ENCODE measurements around the gene KCND1.

KCND1 gene

GRCh38 chrX:48996969-48997368 is 25.3 kb upstream of the KCND1 start:
- WGBS (ENCODE audit: extremely low coverage, insufficient coverage, low lambda C conversion rate) = no CpG with 5 or more reads among the region's 6 CpGs

GRCh38 chrX:48992341-48992740 is 20.7 kb upstream of the KCND1 start:
- Histone ChIP-seq H2BK5ac (ENCODE audit: low read length) (no peak overlapping the region), H2AK5ac (ENCODE audit: low read length) (no peak overlapping the region), H3K79me1 (ENCODE audit: low read length) (no peaks in the 10 kb centered on the region), H2BK15ac (replicated peaks; ENCODE audit: low read depth) (no peak overlapping the region), H3K56ac (ENCODE audit: low read length) (no peak overlapping the region), H2BK120ac (ENCODE audit: low read depth, low read length) (no peak overlapping the region), H3K4me1 (ENCODE audit: control insufficient read depth, low read depth, low read length) (no peaks in the 10 kb centered on the region), H4K8ac (ENCODE audit: low read depth, low read length) (no peak overlapping the region), H3K23ac (ENCODE audit: low read length) (no peak overlapping the region), H3K36me3 (ENCODE audit: control insufficient read depth, insufficient read depth, low read length) (no peaks in the 10 kb centered on the region), H4K5ac (ENCODE audit: low read length) (no peak overlapping the region), H3K79me2 (ENCODE audit: control insufficient read depth, insufficient read depth, low read length) (no peaks in the 10 kb centered on the region), H3K4me3 (ENCODE audit: low read length) (no peak overlapping the region), H3K4me2 (ENCODE audit: low read length) (no peak overlapping the region), H3K27ac (ENCODE audit: low read depth, low read length) (no peak overlapping the region), H3K9ac (ENCODE audit: low read length) (no peak overlapping the region), H3K4ac (ENCODE audit: low read depth, low read length) (no peak overlapping the region), H3K27me3 (ENCODE audit: insufficient read depth, low read length, poor library complexity) (no peaks in the 10 kb centered on the region), H3K18ac (ENCODE audit: low read length) (no peak overlapping the region)
- no peak for DNase-seq

More at GRCh38 chrX:48996969-48997368, 25.3 kb upstream of the KCND1 start:
- Histone ChIP-seq H4K5ac (ENCODE audit: low read length) (no peak overlapping the region), H3K4ac (ENCODE audit: low read depth, low read length) (no peak overlapping the region), H3K56ac (ENCODE audit: low read length) (no peak overlapping the region), H3K79me2 (ENCODE audit: control insufficient read depth, insufficient read depth, low read length) (peaks cover 2% of the 10 kb centered on the region), H3K9ac (ENCODE audit: low read length) (no peak overlapping the region), H3K79me1 (ENCODE audit: low read length) (no peaks in the 10 kb centered on the region), H4K8ac (ENCODE audit: low read depth, low read length) (no peak overlapping the region), H3K27ac (ENCODE audit: low read depth, low read length) (no peak overlapping the region), H2BK5ac (ENCODE audit: low read length) (no peak overlapping the region), H3K27me3 (ENCODE audit: insufficient read depth, low read length, poor library complexity) (no peaks in the 10 kb centered on the region), H3K18ac (ENCODE audit: low read length) (no peak overlapping the region), H2BK15ac (replicated peaks; ENCODE audit: low read depth) (no peak overlapping the region), H3K4me1 (ENCODE audit: control insufficient read depth, low read depth, low read length) (no peaks in the 10 kb centered on the region), H3K23ac (ENCODE audit: low read length) (no peak overlapping the region), H3K36me3 (ENCODE audit: control insufficient read depth, insufficient read depth, low read length) (no peaks in the 10 kb centered on the region), H2AK5ac (ENCODE audit: low read length) (no peak overlapping the region), H2BK120ac (ENCODE audit: low read depth, low read length) (no peak overlapping the region), H3K4me2 (ENCODE audit: low read length) (no peak overlapping the region), H3K4me3 (ENCODE audit: low read length) (no peak overlapping the region)
- peak; percentile 23 for DNase-seq

DNA sequence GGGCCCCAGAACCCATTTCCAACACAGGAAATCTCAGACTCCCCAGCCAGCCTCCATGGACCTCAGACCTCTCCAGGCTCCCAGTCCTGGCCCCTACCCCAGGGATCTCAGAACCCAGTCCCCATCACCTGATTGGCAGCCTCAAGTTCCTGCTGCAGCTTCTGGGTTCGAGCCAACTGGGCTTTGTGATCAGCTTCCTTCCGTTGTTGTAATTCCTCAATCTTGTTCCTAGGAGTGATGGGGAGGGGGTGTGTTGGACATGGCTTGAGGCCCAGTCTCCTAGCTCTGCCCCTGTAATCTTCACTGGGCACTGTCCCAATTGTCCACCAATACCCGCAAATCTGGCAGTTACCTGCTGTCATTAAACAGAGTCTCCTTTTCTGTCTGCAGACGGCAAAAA is 17.8 kb upstream of the KCND1 start:
- Histone ChIP-seq H3K79me1 (ENCODE audit: low read length) (no peaks in the 10 kb centered on the region), H3K23ac (ENCODE audit: low read length) (no peak overlapping the region), H3K4me1 (ENCODE audit: control insufficient read depth, low read depth, low read length) (no peaks in the 10 kb centered on the region), H3K4me2 (ENCODE audit: low read length) (no peak overlapping the region), H3K18ac (ENCODE audit: low read length) (no peak overlapping the region), H3K36me3 (ENCODE audit: control insufficient read depth, insufficient read depth, low read length) (no peaks in the 10 kb centered on the region), H3K27me3 (ENCODE audit: insufficient read depth, low read length, poor library complexity) (no peaks in the 10 kb centered on the region), H4K8ac (ENCODE audit: low read depth, low read length) (no peak overlapping the region), H2BK120ac (ENCODE audit: low read depth, low read length) (no peak overlapping the region), H4K5ac (ENCODE audit: low read length) (no peak overlapping the region), H3K4ac (ENCODE audit: low read depth, low read length) (no peak overlapping the region), H3K56ac (ENCODE audit: low read length) (no peak overlapping the region), H2BK5ac (ENCODE audit: low read length) (no peak overlapping the region), H3K9ac (ENCODE audit: low read length) (no peak overlapping the region), H3K4me3 (ENCODE audit: low read length) (no peak overlapping the region), H3K27ac (ENCODE audit: low read depth, low read length) (no peak overlapping the region), H2BK15ac (replicated peaks; ENCODE audit: low read depth) (no peak overlapping the region), H3K79me2 (ENCODE audit: control insufficient read depth, insufficient read depth, low read length) (no peaks in the 10 kb centered on the region), H2AK5ac (ENCODE audit: low read length) (no peak overlapping the region)
- WGBS (ENCODE audit: extremely low coverage, insufficient coverage, low lambda C conversion rate) = no CpG with 5 or more reads among the region's 4 CpGs
- no peak for DNase-seq

GRCh38 chrX:48983896-48984295 is 12.3 kb upstream of the KCND1 start:
- Histone ChIP-seq H3K27me3 (ENCODE audit: insufficient read depth, low read length, poor library complexity) (no peaks in the 10 kb centered on the region), H3K79me2 (ENCODE audit: control insufficient read depth, insufficient read depth, low read length) (no peaks in the 10 kb centered on the region), H3K4ac (ENCODE audit: low read depth, low read length) (no peak overlapping the region), H3K4me3 (ENCODE audit: low read length) (no peak overlapping the region), H2BK5ac (ENCODE audit: low read length) (no peak overlapping the region), H3K23ac (ENCODE audit: low read length) (no peak overlapping the region), H3K79me1 (ENCODE audit: low read length) (no peaks in the 10 kb centered on the region), H2BK15ac (replicated peaks; ENCODE audit: low read depth) (no peak overlapping the region), H4K8ac (ENCODE audit: low read depth, low read length) (no peak overlapping the region), H3K4me1 (ENCODE audit: control insufficient read depth, low read depth, low read length) (no peaks in the 10 kb centered on the region), H3K56ac (ENCODE audit: low read length) (no peak overlapping the region), H3K27ac (ENCODE audit: low read depth, low read length) (no peak overlapping the region), H2BK120ac (ENCODE audit: low read depth, low read length) (no peak overlapping the region), H3K9ac (ENCODE audit: low read length) (no peak overlapping the region), H2AK5ac (ENCODE audit: low read length) (no peak overlapping the region), H3K4me2 (ENCODE audit: low read length) (no peak overlapping the region), H3K18ac (ENCODE audit: low read length) (no peak overlapping the region), H3K36me3 (ENCODE audit: control insufficient read depth, insufficient read depth, low read length) (no peaks in the 10 kb centered on the region), H4K5ac (ENCODE audit: low read length) (no peak overlapping the region)
- WGBS (ENCODE audit: extremely low coverage, insufficient coverage, low lambda C conversion rate) = no CpG with 5 or more reads among the region's 3 CpGs
- DNase-seq = no peak

- Histone ChIP-seq H2BK120ac (ENCODE audit: low read depth, low read length) (no peak overlapping the region), H3K56ac (ENCODE audit: low read length) (no peak overlapping the region), H3K4ac (ENCODE audit: low read depth, low read length) (no peak overlapping the region), H3K79me2 (ENCODE audit: control insufficient read depth, insufficient read depth, low read length) (no peaks in the 10 kb centered on the region), H3K23ac (ENCODE audit: low read length) (no peak overlapping the region), H2BK5ac (ENCODE audit: low read length) (no peak overlapping the region), H2BK15ac (replicated peaks; ENCODE audit: low read depth) (no peak overlapping the region), H3K27me3 (ENCODE audit: insufficient read depth, low read length, poor library complexity) (no peaks in the 10 kb centered on the region), H3K4me2 (ENCODE audit: low read length) (no peak overlapping the region), H3K36me3 (ENCODE audit: control insufficient read depth, insufficient read depth, low read length) (no peaks in the 10 kb centered on the region), H3K27ac (ENCODE audit: low read depth, low read length) (no peak overlapping the region), H2AK5ac (ENCODE audit: low read length) (no peak overlapping the region), H4K5ac (ENCODE audit: low read length) (no peak overlapping the region), H3K4me3 (ENCODE audit: low read length) (no peak overlapping the region), H3K4me1 (ENCODE audit: control insufficient read depth, low read depth, low read length) (no peaks in the 10 kb centered on the region), H3K79me1 (ENCODE audit: low read length) (no peaks in the 10 kb centered on the region), H3K18ac (ENCODE audit: low read length) (no peak overlapping the region), H4K8ac (ENCODE audit: low read depth, low read length) (no peak overlapping the region), H3K9ac (ENCODE audit: low read length) (no peak overlapping the region)
- WGBS (ENCODE audit: extremely low coverage, insufficient coverage, low lambda C conversion rate) = no CpG with 5 or more reads among the region's 17 CpGs
- no peak for DNase-seq
Measured at GRCh38 chrX:48983081-48983480, 11.4 kb upstream of the KCND1 start.

DNA sequence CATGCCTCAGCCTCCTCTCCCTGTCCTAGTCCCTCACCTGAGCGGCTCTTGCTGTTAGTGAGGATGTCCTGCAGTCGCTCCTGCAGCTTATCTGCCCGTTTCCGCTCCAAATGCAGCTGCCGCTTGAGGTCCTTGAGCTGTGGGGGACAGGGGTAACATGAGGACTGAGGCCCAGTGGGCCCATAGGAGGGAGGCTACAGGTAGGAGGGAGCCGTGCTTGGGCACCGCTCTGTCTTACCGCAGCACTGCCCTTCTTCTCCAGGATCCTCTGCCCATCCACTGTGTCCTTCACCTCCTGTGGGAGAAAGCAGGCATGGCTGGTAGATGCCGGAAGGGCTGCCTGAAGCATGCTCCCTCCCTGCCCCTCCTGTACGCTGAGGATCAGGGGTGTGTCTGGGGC is 9.5 kb upstream of the KCND1 start:
- Histone ChIP-seq H2BK120ac (ENCODE audit: low read depth, low read length) (no peak overlapping the region), H3K4me1 (ENCODE audit: control insufficient read depth, low read depth, low read length) (no peaks in the 10 kb centered on the region), H3K27ac (ENCODE audit: low read depth, low read length) (no peak overlapping the region), H2BK15ac (replicated peaks; ENCODE audit: low read depth) (no peak overlapping the region), H2BK5ac (ENCODE audit: low read length) (no peak overlapping the region), H3K79me2 (ENCODE audit: control insufficient read depth, insufficient read depth, low read length) (no peaks in the 10 kb centered on the region), H3K36me3 (ENCODE audit: control insufficient read depth, insufficient read depth, low read length) (no peaks in the 10 kb centered on the region), H3K9ac (ENCODE audit: low read length) (no peak overlapping the region), H3K27me3 (ENCODE audit: insufficient read depth, low read length, poor library complexity) (no peaks in the 10 kb centered on the region), H4K5ac (ENCODE audit: low read length) (no peak overlapping the region), H3K4ac (ENCODE audit: low read depth, low read length) (no peak overlapping the region), H3K4me2 (ENCODE audit: low read length) (no peak overlapping the region), H3K18ac (ENCODE audit: low read length) (no peak overlapping the region), H4K8ac (ENCODE audit: low read depth, low read length) (no peak overlapping the region), H3K4me3 (ENCODE audit: low read length) (no peak overlapping the region), H2AK5ac (ENCODE audit: low read length) (no peak overlapping the region), H3K23ac (ENCODE audit: low read length) (no peak overlapping the region), H3K56ac (ENCODE audit: low read length) (no peak overlapping the region), H3K79me1 (ENCODE audit: low read length) (no peaks in the 10 kb centered on the region)
- no CpG with 5 or more reads among the region's 10 CpGs for WGBS (ENCODE audit: extremely low coverage, insufficient coverage, low lambda C conversion rate)
- no peak for DNase-seq
